G401.6 (cell line): ENCODE data around the gene KCNJ9.
"Not testable (repeated sequence)": the region's sequence is repeated elsewhere in the genome, so short reads cannot be mapped to it uniquely, and the experiment has no call there.

Source experiments
- FAIRE-seq: peaks from 2 replicates; lab custom pipeline; 2012; peaks lifted over from hg19 to GRCh38; lab: Jason Lieb, UNC

Gene KCNJ9

GRCh38 chr1:160104486-160104885 is 23.1 kb downstream of the KCNJ9 start:
- FAIRE-seq = no peak

- no peak for FAIRE-seq
Measured at GRCh38 chr1:160105155-160105554, 23.8 kb downstream of the KCNJ9 start.

GRCh38 chr1:160107512-160107911 is 26.2 kb downstream of the KCNJ9 start:
- FAIRE-seq = no peak

- no peak for FAIRE-seq
Measured at GRCh38 chr1:160108888-160109662, 27.7 kb downstream of the KCNJ9 start.

GRCh38 chr1:160109686-160110085 is 28.3 kb downstream of the KCNJ9 start:
- no peak for FAIRE-seq

GRCh38 chr1:160111462-160111861 is 30.1 kb downstream of the KCNJ9 start:
- FAIRE-seq = not testable (repeated sequence)

- no peak for FAIRE-seq
Measured at GRCh38 chr1:160112357-160112756, 31.0 kb downstream of the KCNJ9 start.

- no peak for FAIRE-seq
Measured at GRCh38 chr1:160113407-160113806, 32.1 kb downstream of the KCNJ9 start.

GRCh38 chr1:160114085-160114484 is 32.7 kb downstream of the KCNJ9 start:
- FAIRE-seq = no peak

- no peak for FAIRE-seq
Measured at GRCh38 chr1:160115545-160116282, 34.4 kb downstream of the KCNJ9 start, which contains the start of gene ATP1A2. Gene ATP1A2, plus strand, starts transcription at chr1:160115759. Its CDS starts 103 bp downstream, at chr1:160115862.

- no peak for FAIRE-seq
Measured at GRCh38 chr1:160116283-160117147, 35.2 kb downstream of the KCNJ9 start.

- FAIRE-seq = no peak
Measured at GRCh38 chr1:160117300-160117699, 36.0 kb downstream of the KCNJ9 start.

GRCh38 chr1:160117709-160118183 is 36.4 kb downstream of the KCNJ9 start:
- FAIRE-seq = no peak

GRCh38 chr1:160118928-160119327 is 37.6 kb downstream of the KCNJ9 start:
- no peak for FAIRE-seq

GRCh38 chr1:160120797-160121196 is 39.5 kb downstream of the KCNJ9 start:
- no peak for FAIRE-seq

- FAIRE-seq = no peak
Measured at GRCh38 chr1:160121388-160121787, 40.0 kb downstream of the KCNJ9 start.

- no peak for FAIRE-seq
Measured at GRCh38 chr1:160122978-160123495, 41.7 kb downstream of the KCNJ9 start.

- no peak for FAIRE-seq
Measured at GRCh38 chr1:160123726-160124125, 42.4 kb downstream of the KCNJ9 start.

GRCh38 chr1:160124705-160125478 is 43.6 kb downstream of the KCNJ9 start:
- no peak for FAIRE-seq

GRCh38 chr1:160125746-160126145 is 44.4 kb downstream of the KCNJ9 start:
- no peak for FAIRE-seq

- not testable (repeated sequence) for FAIRE-seq
Measured at GRCh38 chr1:160126342-160126741, 45.0 kb downstream of the KCNJ9 start.
